K562 (cell line): ENCODE measurements around the gene FAM149A. TPM values are rescaled to one million over a fixed set of nuclear protein-coding genes. Genes with fewer than 3 reads are reported as not detected.
A peak's percentile ranks its signal among the peaks of the same experiment; 100 is the strongest.

Experiments used
- BDP1 ChIP-seq: IDR thresholded peaks from 3 replicates; pipeline ENCODE4 v1.6.1; 2011; ENCODE audit not compliant: insufficient read length, insufficient read depth
- CCNT2 ChIP-seq: IDR thresholded peaks from 2 replicates; pipeline ENCODE4 v1.6.1; 2011; ENCODE audit warnings: borderline replicate concordance, low read depth, mild to moderate bottlenecking, moderate library complexity, mixed read lengths, low read length; ENCODE audit not compliant: insufficient read length; ENCODE audit errors: extremely low read depth
- CEBPG ChIP-seq, 3 experiments: fragments of 200-800 bp in 1 of 3; sonication (Bioruptor generic) in 1 of 3; sonication (generic) in 1 of 3; formaldehyde crosslinking in 1 of 3; IDR thresholded peaks in 2 of 3; conservative IDR thresholded peaks in 1 of 3; 2 replicates each; pipeline versions ENCODE4 v1.6.1 to v1.8.0; 2016 to 2022; ENCODE audit warnings: missing compliant biosample characterization in 2 of 3, missing genetic modification characterization in 2 of 3, mild to moderate bottlenecking in 1 of 3, missing genetic modification reagents in 1 of 3
- HDGF ChIP-seq: fragments of 450-650 bp; IDR thresholded peaks from 2 replicates; pipeline ENCODE4 v1.6.1; 2016
- HMG20B ChIP-seq: fragments of 250-450 bp; sonication (Bioruptor Pico); IDR thresholded peaks from 2 replicates; pipeline ENCODE4 v1.5.0; 2021; ENCODE audit warnings: mild to moderate bottlenecking
- HMGN3 ChIP-seq: IDR thresholded peaks from 2 replicates; pipeline ENCODE4 v1.6.1; 2011; ENCODE audit warnings: borderline replicate concordance, low read depth, mild to moderate bottlenecking, mixed read lengths, low read length; ENCODE audit not compliant: insufficient read length; ENCODE audit errors: extremely low read depth
- KAT2B ChIP-seq: IDR thresholded peaks from one replicate; pipeline ENCODE4 v1.6.1; 2012; ENCODE audit warnings: low read depth, mild to moderate bottlenecking, control low read depth, inconsistent platforms, low read length, moderate library complexity
- L3MBTL2 ChIP-seq: fragments of 450-650 bp; IDR thresholded peaks from 2 replicates; pipeline ENCODE4 v1.6.1; 2016; ENCODE audit warnings: mild to moderate bottlenecking, moderate library complexity
- MTA1 ChIP-seq: fragments of 450-650 bp; IDR thresholded peaks from 2 replicates; pipeline ENCODE4 v1.6.1; 2017; ENCODE audit warnings: borderline replicate concordance
- NFIC ChIP-seq: fragments of 450-650 bp; IDR thresholded peaks from 2 replicates; pipeline ENCODE4 v1.6.1; 2017; ENCODE audit warnings: mild to moderate bottlenecking, inconsistent platforms
- NONO ChIP-seq, 2 experiments: fragments of 200-400 bp in 1 of 2; fragments of 450-650 bp in 1 of 2; formaldehyde crosslinking in 1 of 2; IDR thresholded peaks; 2 replicates each; pipeline ENCODE4 v1.6.1; 2017; ENCODE audit warnings: low read depth in 2 of 2, mild to moderate bottlenecking in 2 of 2, moderate library complexity in 2 of 2, low read length in 1 of 2
- PHB ChIP-seq: fragments of 250-450 bp; sonication (Bioruptor Pico); IDR thresholded peaks from 2 replicates; pipeline ENCODE4 v1.5.0; 2021
- RBM22 ChIP-seq: fragments of 200-400 bp; formaldehyde crosslinking; IDR thresholded peaks from 2 replicates; pipeline ENCODE4 v1.6.1; 2018; ENCODE audit warnings: low read length, low read depth; ENCODE audit not compliant: poor library complexity, severe bottlenecking
- SMAD2 ChIP-seq: fragments of 150-350 bp; IDR thresholded peaks from 2 replicates; pipeline ENCODE4 v1.6.1; 2014; ENCODE audit warnings: low read depth, mild to moderate bottlenecking, low read length
- SMAD3 ChIP-seq: fragments of 450-650 bp; formaldehyde crosslinking; conservative IDR thresholded peaks from 2 replicates; pipeline ENCODE4 v1.4.0; 2020; ENCODE audit warnings: mild to moderate bottlenecking
- SMARCE1 ChIP-seq: fragments of 450-650 bp; IDR thresholded peaks from 2 replicates; pipeline ENCODE4 v1.7.1; 2016; ENCODE audit warnings: mild to moderate bottlenecking
- TOE1 ChIP-seq, 2 experiments: fragments of 450-650 bp in 1 of 2; sonication (generic) in 1 of 2; formaldehyde crosslinking in 1 of 2; IDR thresholded peaks; 2 replicates each; pipeline versions ENCODE4 v1.7.1 to v1.8.0; 2016 to 2022; ENCODE audit warnings: borderline replicate concordance in 2 of 2, mild to moderate bottlenecking in 2 of 2, antibody characterized with exemption in 1 of 2, inconsistent platforms in 1 of 2, low read depth in 1 of 2, missing genetic modification reagents in 1 of 2, moderate library complexity in 1 of 2
- ZNF274 ChIP-seq: IDR thresholded peaks from 2 replicates; pipeline ENCODE4 v1.6.1; 2011; ENCODE audit warnings: low read depth, mild to moderate bottlenecking, low read length, moderate library complexity, borderline replicate concordance
- ZNF316 ChIP-seq: fragments of 450-650 bp; IDR thresholded peaks from 2 replicates; pipeline ENCODE4 v1.6.1; 2016
- ZNF551 ChIP-seq: fragments of 250-450 bp; sonication (Bioruptor Pico); IDR thresholded peaks from 2 replicates; pipeline ENCODE4 v1.5.0; 2021; ENCODE audit warnings: mild to moderate bottlenecking, moderate library complexity
- ZNF655 ChIP-seq: fragments of 250-450 bp; sonication (Bioruptor Pico); IDR thresholded peaks from 2 replicates; pipeline ENCODE4 v1.5.0; 2021
- ZNF699 ChIP-seq: fragments of 250-450 bp; sonication (Bioruptor Pico); IDR thresholded peaks from 2 replicates; pipeline ENCODE4 v1.8.0; 2021; ENCODE audit warnings: mild to moderate bottlenecking, moderate library complexity; ENCODE audit not compliant: insufficient replicate concordance
- polyA plus RNA-seq, 8 experiments: library from polyadenylated mRNA; depleted of rRNA in 4 of 8; stranded (reverse) in 5 of 8; unstranded in 3 of 8; fragments of >200 nt; fragmentation: Nextera tagmentation in 2 of 8; fragmentation: Illumina TruSeq in 1 of 8; extraction: Ambion mirVana in 2 of 8; extraction: Trizol in 1 of 8; gene quantifications; 2 replicates each; pipeline versions ENCODE4 v1.2.1 to v1.2.3, GENCODE V29; 2011 to 2014; ENCODE audit warnings: inconsistent platforms in 1 of 8, missing spikeins in 1 of 8
- total RNA-seq, 7 experiments: library from RNA; depleted of rRNA in 6 of 7; stranded (reverse); fragments of >200 nt in 6 of 7; fragmentation: Illumina TruSeq in 2 of 7; extraction: Trizol in 2 of 7; gene quantifications; 2 replicates each; pipeline versions ENCODE4 v1.2.1 to v1.2.3, GENCODE V29; 2011 to 2021; ENCODE audit warnings: low replicate concordance in 1 of 7
- TF ChIP-seq, protein P1 (sequence below): sonication (generic); formaldehyde crosslinking; IDR thresholded peaks from 2 replicates; pipeline ENCODE4 v1.8.0; 2022; ENCODE audit warnings: mild to moderate bottlenecking, missing genetic modification reagents, borderline replicate concordance

Gene FAM149A
- total and polyA plus RNA-seq, 9 of the 15 experiments (the other 6 are each of a cell fraction or from before 2014, with no cell fraction given), result not detected

DNA sequence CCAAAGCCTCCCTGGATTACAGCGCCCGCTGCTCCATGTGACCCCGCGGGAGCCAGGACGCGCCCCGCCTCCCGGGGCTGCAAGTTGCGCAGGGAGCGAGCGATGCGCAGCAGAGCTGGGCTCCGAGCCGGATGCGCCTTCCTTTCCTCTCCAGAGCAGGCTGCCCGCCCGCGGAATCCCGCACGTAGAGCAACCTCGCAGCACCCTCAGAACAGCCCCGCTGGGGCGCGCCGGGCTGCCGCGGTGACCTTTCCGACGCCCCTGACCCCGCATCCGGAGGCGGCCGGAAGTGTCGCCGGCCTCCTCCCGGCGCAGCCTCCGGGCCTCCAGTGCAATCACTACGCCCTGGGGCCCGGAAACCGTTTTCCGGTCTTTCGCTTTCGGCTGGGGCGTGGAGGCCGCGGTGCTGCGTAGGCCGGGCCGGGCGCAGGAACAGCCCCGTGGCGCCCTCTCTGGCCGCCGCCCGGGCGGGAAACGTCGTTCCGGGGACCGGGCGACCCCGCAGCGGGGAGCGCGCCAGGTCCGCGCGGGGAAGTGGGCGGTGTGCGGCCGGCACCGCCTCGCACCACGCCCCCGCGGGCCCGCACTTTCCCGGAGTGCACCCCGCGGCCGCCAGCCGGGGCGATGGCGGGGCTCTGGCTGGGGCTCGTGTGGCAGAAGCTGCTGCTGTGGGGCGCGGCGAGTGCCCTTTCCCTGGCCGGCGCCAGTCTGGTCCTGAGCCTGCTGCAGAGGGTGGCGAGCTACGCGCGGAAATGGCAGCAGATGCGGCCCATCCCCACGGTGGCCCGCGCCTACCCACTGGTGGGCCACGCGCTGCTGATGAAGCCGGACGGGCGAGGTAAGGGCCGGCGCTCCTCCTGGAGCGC is 86.9 kb downstream of the FAM149A start, which contains the start of gene CYP4V2 (continued):
- TF ChIP-seq ZNF274, result no peak
- peak in 1 of 2 experiments; percentile 80 for TF ChIP-seq NONO (IDR thresholded peaks at IDR 0.05; ENCODE audit: low read depth in 2 of 2, low read length in 1 of 2)
- no peak for TF ChIP-seq HDGF
- TF ChIP-seq SMARCE1, result no peak; the same call in 1 of the 2 replicates
- peak; percentile 16 for TF ChIP-seq HMGN3
- no peak for TF ChIP-seq ZNF316
- no peak for TF ChIP-seq CEBPG (CRISPR knock-in tag; IDR thresholded peaks at IDR 0.05)
- TF ChIP-seq CEBPG (tag; conservative IDR thresholded peaks at IDR 0.05 in 1 of 2, IDR thresholded peaks at IDR 0.05 in 1 of 2), result peak in 1 of 2 experiments; percentile 48; a peak in 2 of 4 replicates
- TF ChIP-seq ZNF655 (CRISPR knock-in tag), result no peak
- no peak for TF ChIP-seq KAT2B
- TF ChIP-seq SMAD3, result no peak
- no peak for TF ChIP-seq HMG20B (CRISPR knock-in tag)
- no peak for TF ChIP-seq BDP1
- TF ChIP-seq MTA1, result 0 out of 2 replicates have a peak, but pooled peaks have one; percentile 29
- no peak for TF ChIP-seq ZNF551
- TF ChIP-seq, protein P1, sequence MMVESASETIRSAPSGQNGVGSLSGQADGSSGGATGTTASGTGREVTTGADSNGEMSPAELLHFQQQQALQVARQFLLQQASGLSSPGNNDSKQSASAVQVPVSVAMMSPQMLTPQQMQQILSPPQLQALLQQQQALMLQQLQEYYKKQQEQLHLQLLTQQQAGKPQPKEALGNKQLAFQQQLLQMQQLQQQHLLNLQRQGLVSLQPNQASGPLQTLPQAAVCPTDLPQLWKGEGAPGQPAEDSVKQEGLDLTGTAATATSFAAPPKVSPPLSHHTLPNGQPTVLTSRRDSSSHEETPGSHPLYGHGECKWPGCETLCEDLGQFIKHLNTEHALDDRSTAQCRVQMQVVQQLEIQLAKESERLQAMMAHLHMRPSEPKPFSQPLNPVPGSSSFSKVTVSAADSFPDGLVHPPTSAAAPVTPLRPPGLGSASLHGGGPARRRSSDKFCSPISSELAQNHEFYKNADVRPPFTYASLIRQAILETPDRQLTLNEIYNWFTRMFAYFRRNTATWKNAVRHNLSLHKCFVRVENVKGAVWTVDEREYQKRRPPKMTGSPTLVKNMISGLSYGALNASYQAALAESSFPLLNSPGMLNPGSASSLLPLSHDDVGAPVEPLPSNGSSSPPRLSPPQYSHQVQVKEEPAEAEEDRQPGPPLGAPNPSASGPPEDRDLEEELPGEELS (CRISPR knock-in tag), result no peak
- no peak for TF ChIP-seq PHB
- peak; percentile 69; the same call in 1 of the 2 replicates for TF ChIP-seq L3MBTL2
- TF ChIP-seq NFIC, result peak; percentile 26; the same call in 1 of the 2 replicates
- no peak for TF ChIP-seq ZNF699 (CRISPR knock-in tag)
- peak; percentile 5 for TF ChIP-seq RBM22
- TF ChIP-seq SMAD2, result no peak
- TF ChIP-seq TOE1 (IDR thresholded peaks at IDR 0.05; ENCODE audit: borderline replicate concordance), result peak; percentile 24; the same call in 1 of the 2 replicates
- TF ChIP-seq TOE1 (CRISPR knock-in tag; IDR thresholded peaks at IDR 0.05; ENCODE audit: borderline replicate concordance, low read depth), result no peak
- TF ChIP-seq CCNT2, result peak; percentile 57
